ENCODE results near the gene MED27.
A peak's percentile ranks its signal among the peaks of the same experiment; 100 is the strongest.

GRCh38 chr9:131954299-131954698 lies 125.4 kb downstream of the MED27 start:
- TF ChIP-seq RAD21 (IDR thresholded peaks at IDR 0.05; ENCODE audit: low read length) (no peak), CTCF (conservative IDR thresholded peaks at IDR 0.05; ENCODE audit: low read depth, low read length) (0 out of 2 replicates have a peak, but pooled peaks have one; percentile 7), POLR2A (IDR thresholded peaks at IDR 0.05; ENCODE audit: low read depth, low read length) (no peak)
